IMR-90 (cell line): Measurements from ENCODE around the gene SYCP3. TPM values are rescaled to one million over a fixed set of nuclear protein-coding genes. Genes with fewer than 3 reads are reported as not detected.

ENCODE experiments used
- ATAC-seq: fragments of 200-7000 bp; cut with Tn5 transposase; 2 replicates; pipeline ENCODE4 v1.9.1; 2020; ENCODE audit warnings: low read depth, mild to moderate bottlenecking, moderate library complexity
- BruUV-seq: library from RNA; stranded (reverse); fragments of 400-500 nt; replicated peaks from 2 replicates; lab custom pipeline; 2021; lab: Mats Ljungman, UMichigan
- CTCF ChIA-PET: fragments of 300-600 bp; formaldehyde crosslinking; extraction: SDS; loops from one replicate; lab custom pipeline; 2021; ENCODE audit warnings: antibody characterized with exemption; lab: Yijun Ruan, JAX
- POLR2A ChIA-PET: fragments of 300-600 bp; sonication (Branson Sonifier 250); formaldehyde crosslinking; loops from one replicate; lab custom pipeline; 2022; ENCODE audit warnings: antibody characterized with exemption; ENCODE audit not compliant: unreplicated experiment; lab: Charles Lee
- DNase-seq: peaks from one replicate; pipeline ENCODE4 v3.0.0; 2013
- H2AFZ ChIP-seq: replicated peaks from 2 replicates; pipeline ENCODE3; 2013; ENCODE audit warnings: low read length, mild to moderate bottlenecking; ENCODE audit not compliant: poor library complexity
- H2AK5ac ChIP-seq: 2 replicates; pipeline ENCODE4 v1.6.1; 2013; ENCODE audit warnings: low read depth, low read length, inconsistent platforms
- H2AK9ac ChIP-seq: replicated peaks from 2 replicates; pipeline ENCODE3; 2013; ENCODE audit warnings: mild to moderate bottlenecking, low read depth, low read length, moderate library complexity; ENCODE audit not compliant: poor library complexity
- H2BK120ac ChIP-seq: 2 replicates; pipeline ENCODE4 v1.6.1; 2013; ENCODE audit warnings: low read depth, low read length, inconsistent platforms
- H2BK15ac ChIP-seq: 3 replicates; pipeline ENCODE4 v1.6.1; 2013; ENCODE audit warnings: low read depth, low read length, inconsistent platforms
- H2BK20ac ChIP-seq: 2 replicates; pipeline ENCODE4 v1.6.1; 2013; ENCODE audit warnings: low read depth, mild to moderate bottlenecking, inconsistent platforms, low read length, moderate library complexity
- H2BK5ac ChIP-seq: 2 replicates; pipeline ENCODE4 v1.6.1; 2013; ENCODE audit warnings: mild to moderate bottlenecking, low read depth, low read length, inconsistent platforms; ENCODE audit not compliant: poor library complexity, severe bottlenecking
- H3K14ac ChIP-seq: replicated peaks from 2 replicates; pipeline ENCODE4 v1.6.1; 2013; ENCODE audit warnings: low read depth, low read length, inconsistent platforms
- H3K18ac ChIP-seq: 2 replicates; pipeline ENCODE4 v1.6.1; 2013; ENCODE audit warnings: low read depth, low read length, control low read depth
- H3K23ac ChIP-seq: 2 replicates; pipeline ENCODE4 v1.6.1; 2013; ENCODE audit warnings: low read depth, low read length, inconsistent platforms
- H3K27ac ChIP-seq: 2 replicates; pipeline ENCODE4 v1.5.1; 2013; ENCODE audit warnings: mild to moderate bottlenecking, control low read depth, low read length; ENCODE audit not compliant: insufficient read depth
- H3K27me3 ChIP-seq: 2 replicates; pipeline ENCODE4 v1.6.1; 2013; ENCODE audit warnings: low read length; ENCODE audit not compliant: control insufficient read depth, insufficient read depth
- H3K36me3 ChIP-seq: 2 replicates; pipeline ENCODE4 v1.6.1; 2013; ENCODE audit warnings: low read length, mixed read lengths; ENCODE audit not compliant: control insufficient read depth, insufficient read depth
- H3K4ac ChIP-seq: 2 replicates; pipeline ENCODE4 v1.6.1; 2013; ENCODE audit warnings: low read depth, low read length, inconsistent platforms
- H3K4me1 ChIP-seq: 2 replicates; pipeline ENCODE4 v1.6.1; 2013; ENCODE audit warnings: low read length, mixed read lengths; ENCODE audit not compliant: control insufficient read depth, insufficient read depth
- H3K4me2 ChIP-seq: 2 replicates; pipeline ENCODE4 v1.6.1; 2013; ENCODE audit warnings: low read depth, mild to moderate bottlenecking, control low read depth, low read length, moderate library complexity
- H3K4me3 ChIP-seq: 2 replicates; pipeline ENCODE4 v1.5.1; 2013; ENCODE audit warnings: low read depth, mild to moderate bottlenecking, control low read depth, low read length, moderate library complexity; ENCODE audit not compliant: insufficient read depth
- H3K56ac ChIP-seq: 2 replicates; pipeline ENCODE4 v1.6.1; 2013; ENCODE audit warnings: low read length, inconsistent platforms; ENCODE audit not compliant: insufficient read depth; ENCODE audit errors: extremely low read depth
- H3K79me1 ChIP-seq, 2 experiments: 2 replicates each; pipeline ENCODE4 v1.6.1; 2013; ENCODE audit warnings: low read length in 2 of 2, inconsistent platforms in 1 of 2, low read depth in 1 of 2
- H3K9ac ChIP-seq: 2 replicates; pipeline ENCODE4 v1.6.1; 2013; ENCODE audit warnings: low read depth, low read length, control low read depth
- H3K9me1 ChIP-seq: 2 replicates; pipeline ENCODE4 v1.6.1; 2013; ENCODE audit warnings: low read length, inconsistent platforms; ENCODE audit not compliant: insufficient read depth
- H3K9me3 ChIP-seq: 2 replicates; pipeline ENCODE4 v1.6.1; 2013; ENCODE audit warnings: low read length; ENCODE audit not compliant: control insufficient read depth, insufficient read depth
- H4K20me1 ChIP-seq: 2 replicates; pipeline ENCODE4 v1.6.1; 2013; ENCODE audit warnings: low read length, inconsistent platforms; ENCODE audit not compliant: insufficient read depth
- H4K5ac ChIP-seq: 2 replicates; pipeline ENCODE4 v1.6.1; 2013; ENCODE audit warnings: mild to moderate bottlenecking, low read depth, low read length, control low read depth
- H4K8ac ChIP-seq, 2 experiments: 2 replicates each; pipeline ENCODE4 v1.6.1; 2013; ENCODE audit warnings: low read depth in 2 of 2, low read length in 2 of 2, control low read depth in 1 of 2, inconsistent platforms in 1 of 2
- H4K91ac ChIP-seq: 2 replicates; pipeline ENCODE4 v1.6.1; 2013; ENCODE audit warnings: low read depth, low read length, inconsistent platforms; ENCODE audit not compliant: insufficient read depth
- CEBPB ChIP-seq: IDR thresholded peaks from 2 replicates; pipeline ENCODE4 v1.6.1; 2012; ENCODE audit warnings: low read depth, low read length, improper control_type of control experiment
- FOS ChIP-seq: fragments of 150-350 bp; IDR thresholded peaks from 2 replicates; pipeline ENCODE4 v1.6.1; 2016; ENCODE audit warnings: low read depth, low read length
- MAFK ChIP-seq: IDR thresholded peaks from 2 replicates; pipeline ENCODE4 v1.6.1; 2012; ENCODE audit warnings: low read depth, low read length, improper control_type of control experiment
- POLR2A ChIP-seq: IDR thresholded peaks from 2 replicates; pipeline ENCODE4 v1.6.1; 2012; ENCODE audit warnings: mild to moderate bottlenecking, low read depth, low read length
- whole genome bisulfite sequencing, 2 experiments: methylation state at CpG; one replicate each; pipeline versions ENCODE4 v1.1.5 to v1.1.7; 2013; ENCODE audit warnings: missing lambda C conversion rate in 2 of 2; ENCODE audit not compliant: insufficient read length in 1 of 2; ENCODE audit errors: extremely low coverage in 2 of 2; 5-methylcytosine and 5-hydroxymethylcytosine counted together
- dilution Hi-C: fragments of 300-500 bp; cut with HindIII; formaldehyde crosslinking; loops from one replicate; pipeline ENCODE4 v1.14.3; 2018; ENCODE audit warnings: low sequenced_read_pairs; ENCODE audit not compliant: unreplicated experiment
- in situ Hi-C: fragments of 300-500 bp; cut with MboI; formaldehyde crosslinking; loops from 3 replicates; pipeline ENCODE4 v1.14.3; 2019; ENCODE audit warnings: low sequenced_read_pairs, inconsistent platforms, mixed read lengths
- intact Hi-C: fragments of 100-400 bp; cut with micrococcal nuclease; formaldehyde crosslinking; loops from 2 replicates; pipeline ENCODE4 v1.10.0; 2022
- polyA plus RNA-seq, 3 experiments: library from polyadenylated mRNA; depleted of rRNA; stranded (reverse); fragments of >200 nt; gene quantifications; 2 replicates each; pipeline ENCODE4 v1.2.3, GENCODE V29; 2012; ENCODE audit warnings: low replicate concordance in 1 of 3
- total RNA-seq: library from RNA; depleted of rRNA; stranded (reverse); fragments of >200 nt; gene quantifications from 2 replicates; pipeline ENCODE4 v1.2.3, GENCODE V29; 2012
- TF ChIP-seq, protein P1 (sequence below): fragments of 150-350 bp; IDR thresholded peaks from 2 replicates; pipeline ENCODE4 v1.6.1; 2017; ENCODE audit warnings: mild to moderate bottlenecking, antibody characterized with exemption, low read length, low read depth

Gene SYCP3
- total and polyA plus RNA-seq, 2 of the 4 experiments (the other 2 are of a cell fraction) = 0.07 TPM; not detected in 1

DNA sequence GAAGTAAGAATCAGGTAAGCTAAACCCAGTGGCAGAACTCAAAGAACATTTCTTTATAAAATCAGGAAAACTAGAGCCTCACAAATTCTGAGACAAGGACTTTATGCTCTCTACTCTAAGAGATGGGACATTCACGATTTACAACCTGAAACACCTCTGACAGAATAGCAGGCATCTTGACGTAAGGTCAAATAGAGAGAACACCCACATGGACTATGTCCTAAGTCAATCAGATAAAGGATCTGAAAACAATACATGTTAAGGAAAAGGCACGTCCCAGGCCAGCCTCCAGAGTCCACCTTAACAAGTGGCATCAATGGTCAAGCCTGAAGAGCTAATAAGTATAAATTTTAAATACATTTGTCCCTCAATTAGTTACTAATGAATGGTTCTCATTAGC, 39.9 kb upstream of the SYCP3 start:
- BruUV-seq = no TSS peak
- H4K20me1 ChIP-seq = no peaks in the 10 kb centered on the region
- dilution Hi-C loops (no loop called here), in situ Hi-C loops (loop anchor here (5.0 kb wide), 1 partner anchor 48 kb away; no protein-coding TSS in a partner anchor), intact Hi-C loops (loop anchor here (10.0 kb wide), 2 partner anchors 316 to 986 kb away; no protein-coding TSS in a partner anchor)
- H2AK9ac ChIP-seq = no peak overlapping the region
- H2BK15ac ChIP-seq = no peak overlapping the region
- no peak overlapping the region for H2BK5ac ChIP-seq
- no peak overlapping the region for H2BK20ac ChIP-seq
- no peak overlapping the region for H3K18ac ChIP-seq
- H3K27me3 ChIP-seq = no peaks in the 10 kb centered on the region
- no peak overlapping the region for H3K4me3 ChIP-seq
- H3K4me1 ChIP-seq = peaks cover 9% of the 10 kb centered on the region
- no peak overlapping the region for H2AFZ ChIP-seq
- H3K9me1 ChIP-seq = peaks cover 12% of the 10 kb centered on the region
- H3K9me3 ChIP-seq = no peaks in the 10 kb centered on the region
- peaks cover 2% of the 10 kb centered on the region; the same call in 1 of the 2 replicates for H3K36me3 ChIP-seq
- H4K8ac ChIP-seq = no peak overlapping the region
- no peak for ATAC-seq
- H3K56ac ChIP-seq = no peak overlapping the region
- DNase-seq = no peak
- no peak overlapping the region for H2BK120ac ChIP-seq
- no peak overlapping the region for H3K9ac ChIP-seq
- no peak overlapping the region for H4K91ac ChIP-seq
- ChIA-PET CTCF (no interaction called here), POLR2A (no interaction called here)
- H2AK5ac ChIP-seq = no peak overlapping the region
- H3K27ac ChIP-seq = no peak overlapping the region
- WGBS, 2 experiments = no CpG with 5 or more reads among the region's 3 CpGs
- no peak overlapping the region for H3K23ac ChIP-seq
- H4K5ac ChIP-seq = no peak overlapping the region
- H3K4ac ChIP-seq = no peak overlapping the region
- no peak overlapping the region for H3K14ac ChIP-seq
- TF ChIP-seq MAFK = no peak
- TF ChIP-seq, protein P1, sequence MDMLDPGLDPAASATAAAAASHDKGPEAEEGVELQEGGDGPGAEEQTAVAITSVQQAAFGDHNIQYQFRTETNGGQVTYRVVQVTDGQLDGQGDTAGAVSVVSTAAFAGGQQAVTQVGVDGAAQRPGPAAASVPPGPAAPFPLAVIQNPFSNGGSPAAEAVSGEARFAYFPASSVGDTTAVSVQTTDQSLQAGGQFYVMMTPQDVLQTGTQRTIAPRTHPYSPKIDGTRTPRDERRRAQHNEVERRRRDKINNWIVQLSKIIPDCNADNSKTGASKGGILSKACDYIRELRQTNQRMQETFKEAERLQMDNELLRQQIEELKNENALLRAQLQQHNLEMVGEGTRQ = no peak
- TF ChIP-seq POLR2A = no peak
- TF ChIP-seq FOS = no peak
- TF ChIP-seq CEBPB = no peak
- no peak overlapping the region for H3K4me2 ChIP-seq
- H3K79me1 ChIP-seq = no peaks in the 10 kb centered on the region; a peak in 2 of 4 replicates
